ENCODE measurements around the gene USF1. TPM values are rescaled to one million over a fixed set of nuclear protein-coding genes. Genes with fewer than 3 reads are reported as not detected.
A peak's percentile ranks its signal among the peaks of the same experiment; 100 is the strongest.
"Not testable (repeated sequence)": the region's sequence is repeated elsewhere in the genome, so short reads cannot be mapped to it uniquely, and the experiment has no call there.

The USF1 gene
- total and polyA plus RNA-seq, 8 donors = 15.8 to 118 (median 25.2) TPM

DNA sequence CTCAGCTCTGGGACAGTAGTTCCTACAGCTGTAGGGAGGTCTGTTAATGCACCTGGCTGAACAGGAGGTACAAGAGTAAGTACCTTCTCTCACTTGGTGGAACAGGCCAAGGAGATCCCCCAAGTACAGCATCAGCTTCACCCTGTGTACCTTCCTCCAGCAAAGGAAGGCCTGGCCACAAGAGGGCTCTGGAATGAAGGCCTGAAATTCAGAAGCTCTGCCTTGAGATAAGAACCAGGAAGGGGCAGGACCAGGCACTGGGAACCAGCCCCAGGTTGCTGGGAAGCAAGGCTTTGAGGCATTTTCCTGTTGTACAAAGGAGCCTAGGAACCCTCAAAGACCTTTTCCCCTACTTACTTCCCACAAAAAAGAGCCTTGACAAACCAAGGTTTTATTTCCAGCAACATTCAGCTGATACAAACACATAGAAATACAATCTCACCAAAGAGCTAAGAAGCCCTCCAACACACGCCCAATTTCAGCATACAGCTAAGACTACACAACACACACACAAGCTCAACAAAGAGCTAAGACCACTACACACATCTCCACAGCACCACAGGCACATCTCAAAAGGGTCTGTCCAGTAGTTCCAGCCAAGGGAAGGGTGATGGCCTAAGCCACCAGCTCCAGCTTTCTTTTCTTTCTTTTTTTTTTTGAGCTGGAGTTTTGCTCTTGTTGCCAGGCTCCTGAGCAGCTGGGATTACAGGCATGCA, 48.3 kb downstream of the USF1 start:
- Histone ChIP-seq H3K4me1 (no peaks in the 10 kb centered on the region), H3K36me3 (peaks cover 0 to 31% (median 18%) of the 10 kb centered on the region in 3 donors), H3K4me3 (no peak overlapping the region), H3K27ac (peak overlapping the region in 2 of 4 donors; percentile 25 to 53), H3K27me3 (no peaks in the 10 kb centered on the region), H3K9me3 (no peaks in the 10 kb centered on the region)
- DNase-seq (peak in 5 of 6 donors; percentile 50 to 71 (median 67)), FAIRE-seq (no peak), ATAC-seq (peak; percentile 79 to 96 (median 93))
- TF ChIP-seq, protein P1, sequence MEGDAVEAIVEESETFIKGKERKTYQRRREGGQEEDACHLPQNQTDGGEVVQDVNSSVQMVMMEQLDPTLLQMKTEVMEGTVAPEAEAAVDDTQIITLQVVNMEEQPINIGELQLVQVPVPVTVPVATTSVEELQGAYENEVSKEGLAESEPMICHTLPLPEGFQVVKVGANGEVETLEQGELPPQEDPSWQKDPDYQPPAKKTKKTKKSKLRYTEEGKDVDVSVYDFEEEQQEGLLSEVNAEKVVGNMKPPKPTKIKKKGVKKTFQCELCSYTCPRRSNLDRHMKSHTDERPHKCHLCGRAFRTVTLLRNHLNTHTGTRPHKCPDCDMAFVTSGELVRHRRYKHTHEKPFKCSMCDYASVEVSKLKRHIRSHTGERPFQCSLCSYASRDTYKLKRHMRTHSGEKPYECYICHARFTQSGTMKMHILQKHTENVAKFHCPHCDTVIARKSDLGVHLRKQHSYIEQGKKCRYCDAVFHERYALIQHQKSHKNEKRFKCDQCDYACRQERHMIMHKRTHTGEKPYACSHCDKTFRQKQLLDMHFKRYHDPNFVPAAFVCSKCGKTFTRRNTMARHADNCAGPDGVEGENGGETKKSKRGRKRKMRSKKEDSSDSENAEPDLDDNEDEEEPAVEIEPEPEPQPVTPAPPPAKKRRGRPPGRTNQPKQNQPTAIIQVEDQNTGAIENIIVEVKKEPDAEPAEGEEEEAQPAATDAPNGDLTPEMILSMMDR (IDR thresholded peaks at IDR 0.05) = peak in 3 of 4 donors; percentile 30 to 50 (median 45)
- 80 to 82% methylated on average over 1 of the region's 1 CpG for WGBS, 2 donors
- intact Hi-C loops (cut with DNase I) = loop anchor here in 1 of 3 donors (10.0 kb wide), 1 partner anchor 97 kb away; the partner anchor contains the start of gene KLHDC9

DNA sequence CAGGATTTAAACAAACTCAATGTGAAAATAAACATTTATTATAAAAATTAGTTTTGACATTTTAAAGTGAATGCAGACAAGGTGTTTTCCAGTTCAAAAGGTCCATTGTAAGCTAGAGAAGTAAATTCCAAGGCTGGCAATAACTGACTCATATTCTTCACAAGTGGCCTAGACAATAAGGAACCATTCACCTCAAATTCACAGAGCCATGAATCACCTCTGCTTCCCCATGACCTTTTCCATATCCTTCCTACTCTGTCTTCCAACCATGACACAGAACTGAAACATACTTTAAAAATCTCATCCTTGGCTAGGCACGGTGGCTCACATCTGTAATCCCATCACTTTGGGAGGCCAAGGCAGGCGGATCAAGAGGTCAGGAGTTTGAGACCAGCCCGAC, 49.6 kb downstream of the USF1 start:
- Histone ChIP-seq H3K27ac (no peak overlapping the region), H3K9me3 (no peaks in the 10 kb centered on the region), H3K36me3 (peaks cover 0 to 31% (median 18%) of the 10 kb centered on the region in 3 donors), H3K4me1 (no peaks in the 10 kb centered on the region), H3K4me3 (no peak overlapping the region), H3K27me3 (no peaks in the 10 kb centered on the region)
- TF ChIP-seq, protein P1 (IDR thresholded peaks at IDR 0.05) = no peak
- 84 to 92% methylated on average over 3 of the region's 3 CpGs for WGBS, 2 donors
- DNase-seq = no peak
- peak in 1 of 4 donors; percentile 6 for ATAC-seq
- intact Hi-C loops (cut with DNase I) = loop anchor here in 1 of 3 donors (10.0 kb wide), 1 partner anchor 99 kb away; the partner anchor contains the start of gene KLHDC9
- no peak for FAIRE-seq

DNA sequence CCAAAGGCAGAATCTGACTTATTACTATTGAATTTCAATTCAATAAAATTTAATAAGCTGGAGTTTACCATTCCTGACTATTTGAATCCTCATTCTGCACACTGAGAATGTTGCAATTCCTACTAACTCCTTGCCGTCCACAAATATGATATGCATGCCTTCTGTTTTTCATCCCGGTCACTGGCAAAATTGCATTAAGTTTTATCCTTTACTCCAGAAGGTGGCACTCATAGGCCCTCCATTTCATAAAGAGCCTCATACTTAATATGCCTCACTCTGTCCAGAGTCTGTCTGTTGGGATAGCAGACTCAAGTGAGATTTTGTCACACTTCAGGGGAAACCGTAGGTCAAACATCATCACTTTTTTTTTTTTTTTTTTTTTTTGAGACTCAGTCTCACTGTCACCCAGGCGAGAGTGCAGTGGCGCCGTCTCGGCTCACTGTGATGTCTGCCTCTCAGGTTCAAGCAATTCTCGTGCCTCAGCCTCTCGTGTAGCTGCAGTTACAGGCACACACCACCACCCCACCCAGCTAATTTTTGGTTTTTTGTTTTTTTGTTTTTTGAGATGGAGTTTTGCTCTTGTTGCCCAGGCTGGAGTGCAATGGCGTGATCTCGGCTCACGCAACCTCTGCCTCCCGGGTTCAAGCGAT, 52.1 kb downstream of the USF1 start:
- DNase-seq (no peak), ATAC-seq (peak in 2 of 4 donors; percentile 28 to 29), FAIRE-seq (no peak)
- Histone ChIP-seq H3K27me3 (no peaks in the 10 kb centered on the region), H3K9me3 (no peaks in the 10 kb centered on the region), H3K4me1 (no peaks in the 10 kb centered on the region), H3K27ac (no peak overlapping the region), H3K4me3 (no peak overlapping the region), H3K36me3 (peaks cover 0 to 9% (median 0%) of the 10 kb centered on the region in 3 donors)
- intact Hi-C loops (cut with DNase I) = loop anchor here in 1 of 3 donors (10.0 kb wide), 1 partner anchor 101 kb away; the partner anchor contains the start of gene KLHDC9
- TF ChIP-seq, protein P1 (IDR thresholded peaks at IDR 0.05) = peak in 1 of 4 donors; percentile 8
- WGBS, 2 donors = 78 to 82% methylated on average over 14 of the region's 14 CpGs

DNA sequence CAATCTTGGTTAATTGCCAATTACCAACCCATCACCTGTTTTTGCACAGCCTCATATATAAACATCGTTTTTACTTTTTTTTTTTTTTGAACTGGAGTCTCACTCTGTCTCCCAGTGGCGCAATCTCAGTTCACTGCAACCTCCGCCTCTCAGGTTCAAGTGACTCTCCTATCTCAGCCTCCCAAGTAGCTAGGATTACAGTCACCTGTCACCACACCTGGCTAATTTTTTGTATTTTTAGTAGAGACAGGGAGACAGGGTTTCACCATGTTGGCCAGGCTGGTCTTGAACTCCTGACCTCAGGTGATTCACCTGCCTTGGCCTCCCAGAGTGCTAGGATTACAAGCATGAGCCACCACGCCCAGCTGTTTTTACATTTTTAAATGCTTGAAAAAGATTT, 53.7 kb downstream of the USF1 start:
- FAIRE-seq = not testable (repeated sequence)

More for the DNA sequence above, 53.7 kb downstream of the USF1 start:
- not testable (repeated sequence) for ATAC-seq, H3K9me3 ChIP-seq, H3K36me3 ChIP-seq, DNase-seq, H3K4me1 ChIP-seq, H3K27ac ChIP-seq, H3K27me3 ChIP-seq, H3K4me3 ChIP-seq
- WGBS, 2 donors = 82 to 84% methylated on average over 4 of the region's 4 CpGs
- intact Hi-C loops (cut with DNase I) = loop anchor here in 1 of 3 donors (10.0 kb wide), 1 partner anchor 103 kb away; the partner anchor contains the start of gene KLHDC9

Other genes with a start within 250 kb of the USF1 start
- under 1 TPM; 0.14 to 0.55 (median 0.36) TPM for gene LY9, start 249.8 kb downstream of the USF1 start, total RNA-seq
- under 1 TPM in 1 of 2 donors, not detected in 1; 0.05 TPM for gene LY9, start 249.8 kb downstream of the USF1 start, polyA plus RNA-seq
- gene CD244, start 183.1 kb downstream of the USF1 start, total RNA-seq = under 1 TPM in 5 of 6 donors, not detected in 1; 0.06 to 0.79 (median 0.14) TPM
- under 1 TPM in 1 of 2 donors, not detected in 1; 0.07 TPM for gene CD244, start 183.1 kb downstream of the USF1 start, polyA plus RNA-seq
- gene ITLN1, start 160.8 kb downstream of the USF1 start, total RNA-seq = under 1 TPM in 4 of 6 donors, not detected in 2; 0.19 to 0.51 (median 0.27) TPM
- 10 to 100 TPM in 1 of 2 donors, under 1 TPM in 1; 0.12 to 15.1 TPM for gene ITLN1, start 160.8 kb downstream of the USF1 start, polyA plus RNA-seq
- not detected for gene ITLN2, start 91.2 kb downstream of the USF1 start, total RNA-seq
- gene ITLN2, start 91.2 kb downstream of the USF1 start, polyA plus RNA-seq = under 1 TPM in 1 of 2 donors, not detected in 1; 0.19 TPM
- gene F11R, start 24.8 kb downstream of the USF1 start, total RNA-seq = 10 to 100 TPM; 30.0 to 59.5 (median 38.2) TPM
- 10 to 100 TPM; 22.7 to 23.6 TPM for gene F11R, start 24.8 kb downstream of the USF1 start, polyA plus RNA-seq
- 10 to 100 TPM; 24.8 to 43.8 (median 32.1) TPM for gene TSTD1, start 7.0 kb downstream of the USF1 start, total RNA-seq
- 100 to 1,000 TPM in 1 of 2 donors, 10 to 100 TPM in 1; 69.0 to 131 TPM for gene TSTD1, start 7.0 kb downstream of the USF1 start, polyA plus RNA-seq
- gene ARHGAP30, start 23.9 kb upstream of the USF1 start, total RNA-seq = 1 to 10 TPM in 4 of 6 donors, under 1 TPM in 2; 0.43 to 9.1 (median 1.9) TPM
- gene ARHGAP30, start 23.9 kb upstream of the USF1 start, polyA plus RNA-seq = 1 to 10 TPM in 1 of 2 donors, under 1 TPM in 1; 0.70 to 2.0 TPM
- gene NECTIN4, start 43.6 kb upstream of the USF1 start, total RNA-seq = 1 to 10 TPM; 1.7 to 9.3 (median 3.5) TPM
- 1 to 10 TPM; 2.1 to 2.7 TPM for gene NECTIN4, start 43.6 kb upstream of the USF1 start, polyA plus RNA-seq
- gene KLHDC9, start 52.4 kb upstream of the USF1 start, total RNA-seq = 1 to 10 TPM; 3.2 to 7.9 (median 6.2) TPM
- 10 to 100 TPM in 1 of 2 donors, 1 to 10 TPM in 1; 8.6 to 19.3 TPM for gene KLHDC9, start 52.4 kb upstream of the USF1 start, polyA plus RNA-seq
- gene PFDN2, start 72.1 kb upstream of the USF1 start, total RNA-seq = 10 to 100 TPM in 5 of 6 donors, 1 to 10 TPM in 1; 9.8 to 24.8 (median 18.0) TPM
- gene PFDN2, start 72.1 kb upstream of the USF1 start, polyA plus RNA-seq = 10 to 100 TPM; 63.8 to 91.6 TPM
- 10 to 100 TPM; 17.9 to 25.1 (median 19.9) TPM for gene NIT1, start 72.1 kb upstream of the USF1 start, total RNA-seq
- 10 to 100 TPM; 27.7 to 48.4 TPM for gene NIT1, start 72.1 kb upstream of the USF1 start, polyA plus RNA-seq
- gene DEDD, start 86.7 kb upstream of the USF1 start, total RNA-seq = 10 to 100 TPM; 12.4 to 20.8 (median 15.6) TPM
- gene DEDD, start 86.7 kb upstream of the USF1 start, polyA plus RNA-seq = 10 to 100 TPM; 11.1 to 19.7 TPM
- 10 to 100 TPM; 59.5 to 80.7 (median 70.4) TPM for gene UFC1, start 108.0 kb upstream of the USF1 start, total RNA-seq
- gene UFC1, start 108.0 kb upstream of the USF1 start, polyA plus RNA-seq = 100 to 1,000 TPM in 1 of 2 donors, 10 to 100 TPM in 1; 78.4 to 107 TPM
- gene USP21, start 113.5 kb upstream of the USF1 start, total RNA-seq = 10 to 100 TPM in 3 of 6 donors, 1 to 10 TPM in 3; 7.9 to 18.4 (median 9.5) TPM
- 10 to 100 TPM; 21.1 to 25.3 TPM for gene USP21, start 113.5 kb upstream of the USF1 start, polyA plus RNA-seq
- 10 to 100 TPM in 3 of 6 donors, 1 to 10 TPM in 3; 7.4 to 14.3 (median 10.2) TPM for gene PPOX, start 120.4 kb upstream of the USF1 start, total RNA-seq
- gene PPOX, start 120.4 kb upstream of the USF1 start, polyA plus RNA-seq = 10 to 100 TPM; 42.0 to 56.4 TPM
- gene B4GALT3, start 131.5 kb upstream of the USF1 start, total RNA-seq = 10 to 100 TPM; 14.8 to 22.0 (median 19.0) TPM
- gene B4GALT3, start 131.5 kb upstream of the USF1 start, polyA plus RNA-seq = 10 to 100 TPM; 29.7 to 35.6 TPM
- 1 to 10 TPM; 2.7 to 6.6 (median 4.8) TPM for gene ADAMTS4, start 153.1 kb upstream of the USF1 start, total RNA-seq
- 1 to 10 TPM; 3.7 to 3.9 TPM for gene ADAMTS4, start 153.1 kb upstream of the USF1 start, polyA plus RNA-seq
- gene NDUFS2, start 156.4 kb upstream of the USF1 start, total RNA-seq = 10 to 100 TPM; 26.7 to 44.4 (median 31.1) TPM
- gene NDUFS2, start 156.4 kb upstream of the USF1 start, polyA plus RNA-seq = 10 to 100 TPM; 29.3 to 56.8 TPM
- gene FCER1G, start 169.3 kb upstream of the USF1 start, total RNA-seq = 10 to 100 TPM in 3 of 6 donors, 1 to 10 TPM in 3; 1.3 to 25.0 (median 6.5) TPM
- gene FCER1G, start 169.3 kb upstream of the USF1 start, polyA plus RNA-seq = 10 to 100 TPM; 12.8 to 16.2 TPM
- 1 to 10 TPM in 1 of 6 donors, not detected in 5; 3.2 TPM for gene APOA2, start 177.7 kb upstream of the USF1 start, total RNA-seq
- gene APOA2, start 177.7 kb upstream of the USF1 start, polyA plus RNA-seq = not detected
- 1 to 10 TPM; 1.4 to 5.6 (median 2.6) TPM for gene TOMM40L, start 180.1 kb upstream of the USF1 start, total RNA-seq
- 1 to 10 TPM; 3.3 to 4.3 TPM for gene TOMM40L, start 180.1 kb upstream of the USF1 start, polyA plus RNA-seq
- not detected for gene NR1I3, start 192.2 kb upstream of the USF1 start, total RNA-seq
- gene NR1I3, start 192.2 kb upstream of the USF1 start, polyA plus RNA-seq = under 1 TPM in 1 of 2 donors, not detected in 1; 0.15 TPM
- gene PCP4L1, start 212.8 kb upstream of the USF1 start, total RNA-seq = under 1 TPM in 3 of 6 donors, not detected in 3; 0.08 to 0.23 (median 0.13) TPM
- under 1 TPM in 1 of 2 donors, not detected in 1; 0.15 TPM for gene PCP4L1, start 212.8 kb upstream of the USF1 start, polyA plus RNA-seq